ENCODE results near the gene SEPTIN5. TPM values are rescaled to one million over a fixed set of nuclear protein-coding genes. Genes with fewer than 3 reads are reported as not detected.

SEPTIN5 gene
- total and polyA plus RNA-seq, 9 of the 15 experiments (the other 6 are each of a cell fraction or from before 2014, with no cell fraction given): 0.03 to 195 (median 119) TPM

GRCh38 chr22:19735665-19736510 lies 21.6 kb downstream of the SEPTIN5 start (continued):
- TF ChIP-seq SFPQ (IDR thresholded peaks at IDR 0.05; ENCODE audit: low read depth, low read length): no peak
- no peak for TF ChIP-seq ZBTB40 (IDR thresholded peaks at IDR 0.05)
- no peak; the same call in 1 of the 2 replicates for TF ChIP-seq ZBTB40 (CRISPR knock-in tag; IDR thresholded peaks at IDR 0.05)
- TF ChIP-seq STAG1 (CRISPR knock-in tag; IDR thresholded peaks at IDR 0.05; ENCODE audit: borderline replicate concordance): no peak
- no peak for TF ChIP-seq NCOA6 (IDR thresholded peaks at IDR 0.05)
- no peak for TF ChIP-seq NFE2L1 (tag; IDR thresholded peaks at IDR 0.05; ENCODE audit: borderline replicate concordance, low read depth)
- peak; percentile 64; the same call in 1 of the 2 replicates for TF ChIP-seq THAP12 (CRISPR knock-in tag; IDR thresholded peaks at IDR 0.05)
- 0 out of 2 replicates have a peak, but pooled peaks have one; percentile 3 for TF ChIP-seq ATF1 (CRISPR knock-in tag; IDR thresholded peaks at IDR 0.05)
- no peak for TF ChIP-seq ATF1 (tag; IDR thresholded peaks at IDR 0.05)
- no peak for TF ChIP-seq ZNF41 (CRISPR knock-in tag; conservative IDR thresholded peaks at IDR 0.05)
- TF ChIP-seq MAFK (IDR thresholded peaks at IDR 0.05; ENCODE audit: low read length): 0 out of 2 replicates have a peak, but pooled peaks have one; percentile 5
- TF ChIP-seq, protein P1, sequence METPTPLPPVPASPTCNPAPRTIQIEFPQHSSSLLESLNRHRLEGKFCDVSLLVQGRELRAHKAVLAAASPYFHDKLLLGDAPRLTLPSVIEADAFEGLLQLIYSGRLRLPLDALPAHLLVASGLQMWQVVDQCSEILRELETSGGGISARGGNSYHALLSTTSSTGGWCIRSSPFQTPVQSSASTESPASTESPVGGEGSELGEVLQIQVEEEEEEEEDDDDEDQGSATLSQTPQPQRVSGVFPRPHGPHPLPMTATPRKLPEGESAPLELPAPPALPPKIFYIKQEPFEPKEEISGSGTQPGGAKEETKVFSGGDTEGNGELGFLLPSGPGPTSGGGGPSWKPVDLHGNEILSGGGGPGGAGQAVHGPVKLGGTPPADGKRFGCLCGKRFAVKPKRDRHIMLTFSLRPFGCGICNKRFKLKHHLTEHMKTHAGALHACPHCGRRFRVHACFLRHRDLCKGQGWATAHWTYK (CRISPR knock-in tag; IDR thresholded peaks at IDR 0.05): 0 out of 2 replicates have a peak, but pooled peaks have one; percentile 42
